HG03060 (cell line): ENCODE data around the gene WWC2.
A peak's percentile ranks its signal among the peaks of the same experiment; 100 is the strongest.

Experiments
- ATAC-seq: cut with Tn5 transposase; IDR thresholded peaks from one replicate; pipeline ENCODE4 v1.9.1; 2021; ENCODE audit warnings: low read depth, moderate number of reproducible peaks; ENCODE audit not compliant: unreplicated experiment

WWC2 gene

DNA sequence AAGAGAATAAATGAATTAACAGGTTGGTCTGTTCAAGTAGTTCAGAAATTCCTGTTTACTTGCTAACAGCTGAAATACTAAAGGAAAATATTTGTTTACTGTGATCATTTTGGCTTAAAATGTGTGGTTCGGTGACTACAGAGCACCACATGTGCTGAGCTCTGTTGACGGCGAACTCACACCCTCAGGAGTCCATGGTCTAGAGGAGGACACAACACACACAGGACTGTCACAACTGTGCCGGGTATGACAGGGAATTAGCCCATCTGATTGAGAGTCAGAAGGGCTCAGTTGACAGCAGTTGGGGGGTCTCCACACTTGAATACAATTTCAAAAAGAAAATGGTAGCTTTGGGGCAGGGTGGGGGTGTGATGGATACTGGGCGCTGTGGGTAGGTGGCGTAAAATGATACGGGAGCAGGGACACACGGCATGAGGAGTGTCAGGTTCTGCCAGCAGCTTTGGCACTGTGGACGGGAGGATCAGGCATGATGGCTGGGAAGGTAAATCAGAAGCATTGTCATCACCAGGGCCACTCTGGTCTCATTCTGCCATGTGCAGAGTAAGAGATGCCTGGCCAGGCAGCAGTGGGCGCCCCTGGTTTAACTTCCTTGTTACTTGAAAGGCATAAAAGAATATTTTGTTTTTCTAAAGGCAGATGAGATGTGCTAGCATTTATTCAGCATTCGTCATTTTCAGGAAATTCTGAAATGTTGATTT lies 187.7 kb downstream of the WWC2 start:
- peak; percentile 7 for ATAC-seq

GRCh38 chr4:183287309-183287659 lies 188.2 kb downstream of the WWC2 start:
- ATAC-seq = peak; percentile 58

DNA sequence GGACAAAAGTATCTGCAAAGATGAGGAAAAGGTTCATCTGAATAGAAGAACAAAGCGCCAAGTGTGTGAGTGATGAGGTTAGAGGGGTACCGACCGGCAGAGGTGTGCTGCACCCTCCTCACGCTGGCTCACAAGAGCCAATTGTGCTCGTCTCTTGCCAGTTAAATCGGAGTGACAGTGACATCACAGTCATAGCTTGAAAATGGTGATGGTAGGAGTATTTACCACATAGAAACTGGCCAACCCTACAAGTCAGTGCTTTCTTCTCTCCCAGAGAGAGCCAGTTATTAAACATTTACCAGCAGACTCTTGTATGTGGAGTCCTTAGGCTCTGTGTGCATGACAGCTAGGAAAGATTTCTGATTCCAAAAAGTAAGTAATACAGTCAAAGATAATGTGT lies 188.6 kb downstream of the WWC2 start:
- peak; percentile 59 for ATAC-seq

- no peak for ATAC-seq
Observed at GRCh38 chr4:183288955-183289354, 189.9 kb downstream of the WWC2 start.

GRCh38 chr4:183289688-183290087 lies 190.6 kb downstream of the WWC2 start:
- no peak for ATAC-seq

DNA sequence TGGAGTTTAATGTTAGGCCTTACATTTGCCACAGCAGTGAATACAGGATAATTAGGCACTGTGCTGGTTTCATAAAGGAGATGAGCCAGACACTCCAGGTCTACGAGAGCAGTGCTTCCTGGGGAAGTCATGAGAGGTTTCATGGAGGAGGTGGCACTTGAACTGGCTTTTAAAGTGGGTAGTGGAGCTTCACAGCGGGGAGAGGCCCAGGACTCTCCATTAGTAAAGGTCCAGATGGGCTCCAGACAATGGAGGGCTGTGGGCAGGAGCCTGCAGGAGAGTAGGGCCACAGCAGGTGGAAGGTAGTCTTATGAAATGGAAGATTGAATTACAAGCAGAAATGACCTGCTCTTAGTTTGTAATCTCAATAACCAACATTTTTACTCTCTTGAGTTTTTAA lies 192.0 kb downstream of the WWC2 start:
- ATAC-seq = no peak

DNA sequence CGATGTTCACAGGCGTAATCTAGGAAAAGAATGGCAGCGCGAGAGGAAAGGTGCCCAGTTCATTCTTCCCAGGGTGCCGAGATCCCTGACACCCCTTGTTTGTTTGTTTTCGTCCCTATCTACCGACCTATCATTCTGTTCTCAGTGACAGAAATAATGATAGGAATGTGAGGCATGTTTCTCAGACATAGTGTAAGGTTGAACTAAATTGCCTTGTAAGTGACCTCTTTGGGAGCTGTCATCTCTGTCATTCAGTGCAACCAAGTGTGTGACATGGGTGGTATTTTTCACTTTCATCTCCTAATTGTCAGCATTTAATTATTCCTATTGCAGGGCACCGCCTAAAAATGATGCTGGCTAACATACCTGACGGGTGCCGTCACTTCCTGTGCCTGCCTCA lies 196.7 kb downstream of the WWC2 start:
- ATAC-seq = no peak

- ATAC-seq = peak; percentile 76
Observed at GRCh38 chr4:183297675-183298074, 198.6 kb downstream of the WWC2 start.

DNA sequence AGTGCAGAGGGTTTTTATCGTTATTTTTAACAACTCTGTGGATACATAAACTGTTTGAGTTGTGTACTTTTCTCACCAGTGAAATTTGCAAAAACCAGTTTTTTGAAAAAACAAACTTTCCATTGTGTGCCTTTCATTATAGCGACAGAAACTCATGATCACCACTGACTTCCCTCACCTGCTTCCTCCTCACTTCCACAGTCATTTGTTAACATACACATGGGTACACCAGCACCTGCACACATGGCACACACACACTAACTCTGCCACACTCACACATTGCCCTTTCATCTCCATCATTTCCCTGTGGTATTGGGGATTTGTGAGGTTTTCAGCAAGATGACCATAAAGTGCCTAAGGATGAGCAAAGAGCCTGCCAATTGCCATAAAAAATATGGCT lies 200.4 kb downstream of the WWC2 start:
- ATAC-seq = no peak

DNA sequence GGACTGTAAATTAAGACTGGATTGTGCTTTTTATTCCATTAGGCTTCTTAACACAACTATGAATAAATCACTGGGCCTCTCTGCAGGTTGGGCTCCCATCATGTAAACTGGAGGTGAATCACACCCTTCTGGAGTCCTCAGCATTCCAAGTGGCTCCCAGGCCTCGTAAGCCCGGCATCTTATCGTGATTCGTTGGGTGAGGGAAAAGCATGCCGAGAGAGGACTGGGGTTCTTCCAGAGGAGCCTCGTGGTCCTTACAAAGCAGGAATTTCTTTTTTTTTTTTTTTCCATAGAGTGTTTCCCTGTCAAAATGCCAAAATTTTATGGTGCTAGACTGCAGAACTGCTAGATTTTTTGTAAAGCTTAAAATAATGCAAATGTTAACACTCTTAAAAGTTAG lies 201.0 kb downstream of the WWC2 start:
- ATAC-seq = no peak

DNA sequence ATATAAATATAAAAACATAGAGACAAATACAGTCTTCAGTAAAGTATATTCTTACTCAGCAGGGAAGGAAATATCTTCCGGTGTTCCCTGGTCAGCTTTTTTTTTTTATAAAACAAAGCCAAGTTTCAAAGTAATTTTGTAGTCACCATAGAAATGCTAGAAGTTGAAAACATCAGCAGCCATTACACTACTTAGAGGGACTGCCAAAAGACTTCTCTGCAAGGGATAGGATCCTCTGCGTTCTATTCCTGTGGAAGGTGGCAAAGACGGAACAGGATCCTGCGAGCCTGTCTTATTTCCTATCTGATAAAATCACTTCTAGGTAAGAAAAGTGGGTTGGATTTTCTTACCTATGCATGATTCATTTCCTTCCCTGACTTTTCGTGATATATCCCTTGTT lies 201.6 kb downstream of the WWC2 start:
- ATAC-seq = no peak

DNA sequence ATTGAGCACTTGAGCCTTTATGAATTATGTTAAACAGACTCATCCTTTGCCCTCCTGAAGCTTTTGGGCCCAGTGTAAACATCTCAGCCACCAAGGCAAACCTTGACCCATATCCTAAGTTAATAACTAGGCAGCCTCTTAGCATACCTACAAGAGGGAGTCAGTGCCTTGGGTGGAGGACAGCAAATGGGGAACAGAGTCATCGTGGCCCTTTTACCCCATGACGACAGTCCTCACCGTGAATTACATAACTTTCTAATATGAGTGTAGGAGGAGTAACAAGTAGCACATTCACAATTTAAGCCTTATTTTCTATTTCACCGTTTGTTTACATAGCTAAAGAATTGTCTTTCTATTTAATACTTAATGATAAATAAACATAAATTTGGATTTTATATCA lies 204.2 kb downstream of the WWC2 start:
- ATAC-seq = no peak

DNA sequence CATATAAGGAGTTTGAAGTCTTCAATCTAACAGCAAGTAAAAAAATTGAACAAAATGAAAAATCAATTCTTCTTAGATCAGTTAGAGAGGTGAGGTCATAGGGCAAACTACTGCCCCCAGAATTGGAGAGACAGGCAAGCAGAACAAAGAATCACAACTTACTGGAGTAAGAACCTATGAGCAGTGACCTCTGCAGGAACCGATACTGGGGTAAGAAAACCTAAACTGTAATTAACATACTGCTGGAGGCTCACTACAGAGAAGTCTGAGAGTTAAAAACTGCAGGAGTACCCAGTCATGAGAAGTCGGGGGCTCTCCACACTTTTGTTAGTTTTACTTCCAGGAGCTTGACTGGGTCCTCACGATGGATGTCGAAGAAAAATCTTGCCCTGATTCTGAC lies 205.0 kb downstream of the WWC2 start:
- no peak for ATAC-seq

DNA sequence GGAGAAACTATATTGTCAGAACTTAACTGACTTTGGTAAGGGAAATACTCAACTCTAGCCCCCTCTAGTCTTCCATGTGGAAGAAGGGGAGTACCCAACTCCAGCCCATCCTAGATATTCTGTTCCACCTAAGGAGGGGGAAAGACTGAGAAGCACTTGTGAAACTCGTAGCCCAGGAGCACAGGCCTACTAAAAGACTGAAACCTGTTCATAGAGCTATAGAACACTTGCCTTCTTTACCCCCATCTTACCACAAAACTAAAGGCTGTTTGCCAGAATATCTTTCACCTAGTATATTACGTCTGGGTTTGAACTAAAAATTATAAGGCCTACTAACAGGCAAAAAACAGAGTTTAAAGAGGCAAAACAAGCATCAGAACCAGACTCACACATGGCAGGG lies 205.5 kb downstream of the WWC2 start:
- no peak for ATAC-seq

DNA sequence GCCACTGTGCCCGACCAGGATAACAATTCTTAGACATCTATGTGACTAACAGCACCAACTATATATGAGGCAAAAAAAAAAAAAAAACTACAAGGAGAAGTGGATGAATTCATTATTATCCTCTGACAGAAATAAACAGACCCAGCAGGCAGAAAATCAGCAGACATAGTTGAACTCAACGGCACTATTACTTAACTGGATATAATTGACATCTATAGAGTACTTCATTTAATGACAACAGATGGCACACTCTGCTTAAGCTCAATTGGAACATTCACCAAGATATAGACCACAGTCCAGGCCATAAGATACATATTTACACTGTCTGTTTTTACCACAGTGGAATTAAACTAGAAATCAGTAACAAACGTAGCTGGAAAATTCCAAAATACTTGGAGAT lies 207.8 kb downstream of the WWC2 start:
- no peak for ATAC-seq

GRCh38 chr4:183312841-183313240 lies 213.8 kb downstream of the WWC2 start:
- no peak for ATAC-seq

- ATAC-seq = no peak
Observed at GRCh38 chr4:183314336-183314735, 215.3 kb downstream of the WWC2 start.

DNA sequence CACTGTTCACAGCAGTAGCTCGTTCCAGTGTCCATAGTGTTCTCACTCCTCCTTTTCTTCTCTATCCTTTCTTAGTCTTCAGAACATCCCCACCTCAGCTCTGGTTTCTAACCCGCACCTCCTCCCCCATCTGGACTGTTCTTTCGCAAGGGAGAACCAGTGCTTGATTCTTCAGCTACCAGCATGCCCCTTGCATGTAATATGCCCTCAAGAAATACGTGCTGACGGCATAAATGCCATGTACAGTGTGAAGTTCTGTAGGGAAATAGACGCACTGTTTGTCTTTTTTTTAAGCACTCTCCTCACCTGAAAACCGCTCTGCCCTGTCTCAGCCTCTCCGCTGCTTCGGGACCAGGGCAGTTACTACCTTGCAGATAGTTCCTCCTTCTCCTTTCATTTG lies 215.7 kb downstream of the WWC2 start:
- ATAC-seq = no peak

DNA sequence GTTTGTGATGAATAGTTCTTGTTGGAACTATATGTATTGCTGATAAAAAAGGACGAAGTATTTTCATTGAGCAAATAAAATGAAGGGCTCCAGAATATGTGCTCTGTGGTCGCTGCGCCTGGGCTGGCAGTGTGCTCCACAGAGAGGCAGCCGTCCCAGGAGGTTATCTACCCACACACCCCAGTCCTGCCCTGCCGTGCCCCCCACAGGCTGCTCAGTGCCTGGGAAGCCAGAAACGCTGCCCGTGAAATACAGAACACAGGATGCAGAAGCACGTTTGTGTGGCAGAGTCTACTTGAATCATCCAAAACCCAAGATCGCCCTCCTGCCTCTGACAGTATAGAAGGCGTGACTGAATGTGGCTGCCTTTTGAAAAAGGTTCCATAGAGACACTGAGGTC lies 219.6 kb downstream of the WWC2 start:
- no peak for ATAC-seq

DNA sequence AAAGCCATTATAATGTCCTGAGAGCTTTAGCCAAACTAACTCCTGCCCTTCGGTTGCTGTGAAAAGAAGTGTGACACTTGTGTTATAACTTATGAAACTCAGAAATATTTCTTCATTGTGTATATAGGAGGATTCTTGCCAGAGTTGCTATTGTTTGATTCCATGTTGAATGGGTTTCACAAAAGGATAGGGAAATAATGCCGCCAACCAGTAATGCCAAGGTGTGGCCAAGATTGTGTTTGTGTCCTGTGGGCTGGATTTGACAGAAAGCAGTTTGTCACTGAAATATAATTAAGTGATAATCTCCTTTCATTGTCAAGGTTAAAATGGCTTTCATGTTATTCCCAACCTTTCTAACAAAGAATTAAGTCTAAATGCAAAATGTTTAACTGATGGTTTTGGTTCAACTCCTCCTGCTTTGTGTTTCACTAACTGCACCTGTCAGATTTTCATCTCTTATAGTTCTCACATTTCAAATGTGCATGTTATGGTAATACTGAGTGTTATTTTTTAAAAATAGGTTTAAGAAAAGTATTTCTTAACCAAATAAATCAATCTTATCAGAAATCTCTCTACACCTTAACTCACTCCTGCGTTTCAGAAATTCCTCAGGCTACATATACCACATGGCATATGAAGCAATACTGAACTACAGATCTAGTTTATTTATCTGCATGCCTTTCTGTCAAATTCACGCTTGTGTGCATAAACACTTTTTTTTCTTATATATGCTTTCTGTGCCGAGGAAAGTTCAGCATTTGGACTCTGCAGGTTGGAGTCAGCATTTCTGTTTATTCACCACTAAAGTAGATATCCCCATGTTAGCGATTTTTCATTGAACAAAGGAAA lies 221.4 kb downstream of the WWC2 start, which contains the start of gene CLDN22:
Gene CLDN22 (minus strand): TSS at position 66 of the 849 bp plus-strand sequence. CDS start 58 bp downstream, at position 8.
- no peak for ATAC-seq

- ATAC-seq = peak; percentile 60
Observed at GRCh38 chr4:183321079-183321478, 222.0 kb downstream of the WWC2 start.

DNA sequence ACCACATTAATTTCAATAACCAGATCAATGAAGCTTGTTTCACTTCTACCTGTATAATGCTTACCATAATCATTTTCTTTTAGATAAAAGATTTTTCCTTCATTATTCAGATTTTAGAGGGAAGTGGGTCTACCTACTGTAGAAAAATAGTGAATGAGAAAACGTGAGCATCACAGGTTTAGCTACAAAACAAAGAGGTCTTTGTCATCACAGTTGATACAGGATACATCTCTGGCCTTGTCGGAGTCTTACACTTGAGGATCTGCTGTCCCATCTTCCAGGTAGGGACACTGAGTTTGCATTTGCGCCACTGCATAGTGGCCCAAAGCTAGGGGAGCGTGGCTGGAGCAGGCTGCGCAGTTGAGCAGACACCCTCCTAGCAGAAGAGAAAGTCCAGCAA lies 222.5 kb downstream of the WWC2 start:
- no peak for ATAC-seq
